SKM-1 (cell line): ENCODE data around the gene KLK13.

ENCODE experiments used
- DNase-seq: peaks from one replicate; lab custom pipeline; 2025; ENCODE audit not compliant: unreplicated experiment; lab: John Stamatoyannopoulos, UW

The KLK13 gene

DNA sequence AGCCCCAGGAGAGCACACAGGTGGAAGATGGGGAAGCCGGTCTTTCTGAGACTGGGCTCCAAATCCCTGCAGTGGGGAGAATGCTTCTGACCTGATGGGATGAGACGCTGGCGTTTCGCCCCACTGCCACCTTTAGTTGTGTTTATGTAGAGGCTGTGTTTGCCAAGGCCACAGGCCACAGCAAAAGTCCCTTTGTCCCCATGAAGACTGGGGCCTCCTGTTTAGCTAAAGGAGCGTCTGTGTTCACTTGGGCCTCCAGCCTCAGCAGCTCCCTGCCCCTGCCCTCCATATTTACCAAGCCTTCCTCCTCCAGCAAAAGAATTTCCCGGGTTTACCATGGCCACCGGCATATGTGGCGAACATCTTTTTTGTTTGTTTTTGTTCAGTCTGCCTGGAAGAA, 28.2 kb upstream of the KLK13 start:
- DNase-seq: no peak

DNA sequence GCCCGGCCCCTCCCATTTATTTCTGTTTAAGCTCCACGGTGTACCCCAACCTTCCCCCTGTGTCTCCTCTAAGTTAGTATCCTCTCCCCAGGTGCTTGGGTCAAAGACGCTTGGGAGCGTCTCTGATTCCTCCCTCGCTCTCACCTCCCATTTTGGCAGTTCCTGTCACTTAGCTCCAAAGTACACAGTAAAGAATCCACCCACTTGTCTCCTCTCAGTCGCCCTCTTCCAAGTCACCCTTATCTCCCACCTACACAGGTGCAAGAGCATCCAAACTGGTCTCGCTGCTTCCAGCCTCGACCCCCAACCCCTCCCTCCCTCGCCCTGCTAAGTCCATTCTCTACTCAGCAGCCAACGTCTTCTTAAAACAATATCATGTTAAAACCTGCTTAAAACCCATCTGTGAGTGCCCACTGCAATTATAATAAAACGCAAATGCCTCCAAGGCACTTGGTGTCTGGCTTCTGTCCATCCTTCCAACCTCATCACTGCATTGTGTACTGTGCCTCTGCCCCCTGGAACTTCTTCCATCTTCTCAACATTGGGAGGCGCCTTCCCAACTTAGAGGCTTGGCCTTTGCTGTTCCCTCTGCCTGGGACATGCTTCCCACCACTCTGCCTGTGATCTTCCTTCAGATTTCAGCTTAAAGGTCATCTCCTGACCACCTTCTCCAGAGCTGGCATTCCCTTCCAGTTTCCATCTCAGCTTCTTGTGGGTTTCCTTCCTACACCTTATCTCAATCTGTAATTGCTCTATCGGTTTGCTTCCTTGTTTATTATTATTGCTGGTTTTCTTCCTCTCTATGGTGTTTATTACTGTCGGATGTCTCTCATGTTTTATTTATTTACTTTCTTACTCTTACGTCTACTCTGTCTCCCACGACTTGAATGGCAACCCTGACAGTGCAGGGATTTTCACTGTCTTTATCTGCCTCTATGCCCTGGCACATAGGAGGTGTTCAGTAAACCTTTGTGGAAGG, 27.3 kb upstream of the KLK13 start:
- DNase-seq: no peak

DNA sequence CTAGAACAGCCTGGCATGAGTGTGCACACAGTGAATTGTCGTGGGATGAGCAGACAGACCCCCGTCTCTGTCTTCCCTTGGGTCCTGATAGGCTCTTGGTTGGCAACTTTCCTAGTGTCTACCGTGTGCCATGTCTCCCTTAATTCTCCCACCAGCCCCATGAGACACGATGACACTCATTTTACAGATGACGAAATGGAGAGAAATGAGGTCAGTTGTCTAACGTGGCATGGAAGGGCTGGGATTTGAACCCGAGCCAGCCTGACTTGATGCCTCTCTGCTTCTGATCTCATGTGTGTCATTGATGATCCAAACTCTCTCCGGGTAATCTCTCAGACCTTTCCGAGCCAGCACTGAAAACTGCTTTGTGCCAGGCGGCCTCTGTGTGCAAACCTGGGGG, 26.2 kb upstream of the KLK13 start:
- DNase-seq: no peak

DNA sequence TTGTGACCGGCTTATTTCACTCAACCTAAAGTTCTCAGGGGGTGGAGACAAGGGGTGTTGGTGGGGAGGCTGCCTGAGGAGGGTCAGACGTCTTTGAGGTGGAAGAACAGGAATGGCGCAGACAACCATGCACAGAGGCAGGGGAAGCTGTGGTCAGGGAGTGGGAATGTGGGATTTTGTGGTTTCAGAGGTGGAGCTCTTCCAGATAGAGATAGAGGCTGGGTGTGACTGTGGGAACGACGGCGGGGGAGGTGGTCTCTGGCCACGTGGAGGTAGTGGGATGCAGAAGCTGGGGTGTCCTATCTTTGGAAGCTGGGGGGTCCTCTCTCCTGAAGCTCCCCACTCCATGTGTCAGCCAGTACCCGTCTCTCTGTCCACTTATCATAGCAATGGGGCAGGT, 25.6 kb upstream of the KLK13 start:
- DNase-seq: no peak

DNA sequence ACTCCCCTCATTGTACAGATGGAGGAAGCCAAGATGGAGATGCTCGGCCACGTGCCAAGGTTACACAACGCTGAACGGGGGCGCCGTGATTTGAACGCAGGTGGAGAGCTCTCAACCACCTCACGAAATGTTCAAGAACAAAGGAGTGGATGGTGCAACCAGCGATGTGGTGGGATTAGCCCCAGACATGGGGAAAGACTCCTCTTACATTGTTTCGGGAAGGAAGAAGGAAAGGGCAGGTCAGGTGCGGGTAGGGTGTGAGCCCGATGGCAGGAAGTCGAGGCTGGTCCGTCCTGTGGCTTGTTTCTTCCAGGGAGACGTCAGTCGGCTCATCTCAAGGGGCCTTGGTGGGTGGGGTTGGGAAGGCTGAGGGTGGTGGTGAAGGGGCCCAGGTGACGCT, 24.9 kb upstream of the KLK13 start:
- no peak for DNase-seq

DNA sequence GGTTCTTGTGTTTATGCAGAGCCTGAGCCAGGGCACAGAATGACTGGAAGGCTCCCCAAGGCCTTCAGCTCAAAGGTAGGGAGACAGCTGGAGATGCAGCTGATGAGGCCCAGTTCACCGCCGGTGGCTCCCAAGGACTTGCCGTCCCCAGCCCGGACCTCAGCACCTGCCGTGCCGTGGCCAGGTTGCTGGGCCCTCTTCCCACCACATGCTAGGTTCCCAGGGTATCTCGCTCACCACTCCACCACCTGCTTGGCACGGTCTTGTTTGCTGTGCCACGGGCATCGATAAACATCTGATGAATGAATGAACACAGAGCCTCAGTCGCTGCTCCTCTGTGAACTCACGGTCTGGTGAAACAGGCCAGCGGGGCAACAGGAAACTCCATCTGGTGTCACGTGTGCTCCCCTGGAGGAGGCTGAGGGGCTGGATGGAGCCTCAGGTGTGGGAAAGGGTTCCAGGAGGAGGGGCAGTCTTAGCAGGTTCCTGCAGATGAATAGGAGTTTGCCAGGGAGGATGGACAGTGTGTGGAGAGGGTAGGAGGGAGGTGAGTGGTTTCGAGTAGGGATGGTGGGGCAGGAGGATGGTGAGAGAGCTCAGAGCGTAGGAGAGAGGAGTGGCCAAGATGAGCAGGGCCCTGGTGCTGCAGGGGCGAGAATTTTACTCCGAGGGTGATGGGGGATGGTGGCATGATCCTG, 21.4 kb upstream of the KLK13 start:
- DNase-seq: no peak

DNA sequence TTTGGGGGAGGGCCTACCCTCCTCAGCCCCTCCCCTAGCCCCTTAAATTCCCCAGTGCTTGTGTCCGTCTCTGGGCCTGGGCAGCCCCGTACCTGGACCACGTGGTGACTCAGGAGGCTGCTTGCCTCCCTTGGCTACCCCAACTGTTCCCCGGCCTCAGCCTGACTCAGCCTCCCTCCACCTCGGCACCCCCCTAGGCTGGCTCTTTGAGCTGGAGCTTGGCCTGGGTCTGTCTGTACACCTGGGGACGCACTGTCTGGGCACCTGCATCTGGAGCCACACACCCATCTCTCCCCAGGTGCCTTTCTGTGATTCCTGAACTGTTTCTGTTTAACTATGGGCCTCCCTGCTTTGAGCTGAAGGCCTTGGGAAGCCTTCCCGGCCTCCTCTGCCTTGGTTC, 19.6 kb upstream of the KLK13 start:
- DNase-seq: no peak

DNA sequence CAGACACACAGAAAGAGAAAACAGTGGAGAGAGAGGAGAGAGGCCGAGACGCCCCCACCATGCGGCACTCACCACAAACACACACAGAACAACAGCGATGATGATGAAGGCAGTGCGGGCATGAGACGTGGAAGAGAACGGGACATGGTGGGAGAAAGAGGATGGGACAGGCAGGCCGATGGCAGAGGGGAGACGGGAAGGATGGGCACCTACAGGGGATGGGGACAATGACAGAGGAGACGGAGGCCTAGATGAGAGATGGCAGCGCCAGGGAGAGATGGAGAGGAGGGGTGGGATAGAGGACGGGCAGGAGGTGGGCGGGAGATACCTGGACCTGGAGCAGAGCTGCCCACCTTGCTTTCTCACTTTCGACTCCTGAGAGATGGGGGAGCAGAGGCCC, 18.9 kb upstream of the KLK13 start:
- DNase-seq: no peak

DNA sequence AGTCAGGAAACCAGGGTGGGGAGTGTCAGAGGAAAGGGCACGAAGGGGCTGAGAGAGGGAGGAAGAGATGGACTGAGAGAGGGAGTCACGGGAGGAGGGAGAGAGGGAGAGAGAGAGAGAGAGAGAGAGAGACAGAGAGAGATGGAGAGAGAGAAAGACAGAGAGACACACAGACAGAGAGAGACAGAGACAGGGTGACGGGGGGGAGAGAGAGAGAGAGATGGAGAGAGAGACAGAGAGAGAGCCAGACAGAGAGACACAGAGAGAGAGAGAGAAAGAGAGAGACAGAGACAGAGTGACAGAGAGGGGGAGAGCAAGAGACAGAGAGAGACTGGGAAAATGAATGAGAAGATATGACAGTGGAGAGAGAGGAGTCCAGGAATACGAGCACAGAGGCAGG, 18.3 kb upstream of the KLK13 start:
- DNase-seq: no peak

DNA sequence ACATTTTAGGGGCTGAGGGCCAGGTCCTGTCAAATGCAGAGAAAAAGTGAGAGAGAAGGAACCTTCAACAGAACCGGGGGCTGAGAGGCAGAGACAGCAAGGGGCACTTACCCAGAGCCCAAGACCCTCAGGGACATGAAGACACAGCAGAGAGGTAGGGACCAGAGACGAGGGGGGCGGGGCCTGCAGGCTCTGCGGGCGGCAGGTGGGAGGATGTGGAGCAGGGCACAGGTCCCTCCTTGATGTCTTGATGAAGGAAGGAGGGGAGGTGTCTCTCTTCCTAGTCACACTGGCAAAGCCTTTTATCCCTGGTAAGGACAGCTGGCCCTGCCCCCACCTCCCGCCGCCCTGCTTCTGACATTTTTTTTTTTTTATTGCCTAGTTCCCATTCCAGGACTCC, 17.7 kb upstream of the KLK13 start, which contains the start of gene KLK14:
TSS of gene KLK14 (minus strand) at position 277 of the 400 bp plus-strand sequence. CDS start at position 4, 273 bp downstream.
- no peak for DNase-seq

DNA sequence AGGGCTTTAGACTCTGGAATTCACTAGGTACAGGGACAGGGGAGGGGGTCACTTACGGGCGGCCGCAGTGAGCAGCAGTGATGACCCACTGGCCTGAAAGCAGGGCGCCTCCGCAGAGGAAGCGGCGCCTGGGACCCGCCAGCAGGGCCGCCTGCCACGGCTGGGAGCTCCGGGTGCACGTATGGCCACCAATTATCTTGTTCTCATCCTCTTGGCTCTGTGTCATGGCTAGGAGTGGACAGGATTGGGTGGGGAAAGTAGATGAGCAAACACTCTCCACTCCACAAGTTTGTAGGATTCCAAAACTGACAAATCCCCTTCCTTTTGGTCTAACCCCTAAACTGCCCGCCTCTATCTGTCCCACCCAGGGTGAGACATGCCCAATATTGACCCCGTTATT, 16.6 kb upstream of the KLK13 start:
- no peak for DNase-seq

DNA sequence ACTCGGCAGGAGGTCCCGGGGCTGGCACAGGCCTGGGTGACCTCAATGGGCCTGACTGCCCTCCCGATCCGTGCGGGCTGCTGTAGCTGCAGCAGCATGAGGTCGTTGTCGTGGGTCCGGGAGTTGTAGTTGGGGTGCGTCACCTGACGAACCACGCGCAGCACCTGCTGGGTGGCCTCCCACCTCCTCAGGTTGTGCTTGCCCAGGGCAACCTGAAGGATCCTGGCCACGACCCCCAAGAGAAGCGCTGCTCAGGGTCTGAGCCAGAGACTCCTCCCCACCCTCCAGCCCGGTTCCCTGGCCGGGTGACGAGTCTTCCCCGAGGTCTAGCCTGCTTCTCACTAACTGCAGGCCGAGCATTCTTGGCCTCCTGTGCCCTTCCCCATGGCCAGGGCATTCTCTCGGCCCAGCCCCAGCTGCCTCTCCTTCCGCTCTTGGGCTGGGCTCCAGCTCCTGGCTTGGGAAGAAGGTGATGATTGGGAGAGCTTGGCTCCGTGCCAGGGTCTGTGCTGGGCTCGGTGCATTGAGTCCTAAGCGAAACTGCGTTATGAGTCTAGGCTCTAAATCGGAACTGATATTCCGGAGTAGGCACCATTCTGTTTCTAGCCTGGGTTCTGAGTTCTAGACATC, 14.7 kb upstream of the KLK13 start:
- no peak for DNase-seq

DNA sequence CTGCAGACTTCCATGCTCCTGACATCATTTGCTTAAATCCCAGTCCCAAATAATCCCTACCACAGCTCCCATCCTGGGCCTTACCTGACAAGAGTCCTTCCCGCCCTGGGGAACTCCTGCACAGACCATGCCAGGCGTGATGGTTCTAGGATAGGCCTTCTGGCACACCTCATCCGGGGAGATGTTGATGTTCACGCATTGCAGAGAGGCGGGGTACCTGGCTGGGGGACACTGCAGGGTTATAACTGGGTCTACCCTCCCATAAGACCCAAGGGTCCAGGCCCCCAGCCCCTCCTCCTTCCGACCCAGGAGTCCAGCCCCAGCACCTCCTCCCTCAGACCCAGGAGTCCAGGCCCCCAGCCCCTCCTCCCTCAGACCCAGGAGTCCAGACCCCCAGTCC, 13.8 kb upstream of the KLK13 start:
- no peak for DNase-seq

DNA sequence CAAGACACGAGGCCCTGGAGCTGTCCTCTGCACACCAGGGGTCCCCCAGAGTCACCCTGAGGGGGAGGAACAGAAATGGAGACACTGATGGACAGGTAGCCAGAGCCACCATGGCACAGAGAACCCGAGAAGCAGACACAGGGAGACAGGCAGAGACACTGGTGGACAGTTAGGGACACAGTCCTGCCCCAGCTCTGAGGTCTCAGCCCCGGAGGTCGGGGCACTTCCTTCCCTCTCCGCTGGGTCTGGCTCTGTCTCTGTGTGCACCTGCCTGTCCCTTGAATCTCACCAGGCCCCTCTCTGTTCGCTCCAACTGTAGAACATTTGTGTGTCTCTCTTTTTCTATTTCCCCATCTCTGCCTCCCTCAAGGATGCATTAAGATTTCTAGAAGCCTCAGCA, 13.2 kb upstream of the KLK13 start:
- DNase-seq: no peak

DNA sequence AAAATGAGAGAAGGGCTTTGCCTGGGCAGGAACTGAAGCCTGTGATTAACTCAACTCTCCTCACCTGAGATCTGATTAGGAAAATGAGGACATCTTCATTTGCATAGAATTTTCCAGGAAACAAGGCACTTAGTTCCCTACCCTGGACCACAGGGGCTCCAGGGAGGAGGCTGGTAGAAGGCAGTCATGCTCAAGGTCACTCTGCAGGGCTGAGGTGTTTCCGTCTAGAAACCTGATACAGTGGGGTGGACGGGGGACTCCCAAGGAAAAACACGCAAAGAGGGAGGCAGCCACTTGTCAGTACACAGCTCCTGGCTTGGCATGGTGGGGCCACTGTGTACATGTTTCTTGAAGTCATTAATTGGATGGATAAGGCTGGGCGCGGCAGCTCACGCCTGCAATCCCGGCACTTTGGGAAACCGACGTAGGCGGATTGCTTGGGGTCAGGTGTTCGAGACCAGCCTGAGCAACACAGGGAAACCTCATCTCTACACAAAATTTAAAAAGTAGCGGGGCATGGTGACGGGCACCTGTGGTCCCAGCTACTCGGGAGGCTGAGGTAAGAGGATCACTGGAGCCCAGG, 11.8 kb upstream of the KLK13 start:
- DNase-seq: no peak

DNA sequence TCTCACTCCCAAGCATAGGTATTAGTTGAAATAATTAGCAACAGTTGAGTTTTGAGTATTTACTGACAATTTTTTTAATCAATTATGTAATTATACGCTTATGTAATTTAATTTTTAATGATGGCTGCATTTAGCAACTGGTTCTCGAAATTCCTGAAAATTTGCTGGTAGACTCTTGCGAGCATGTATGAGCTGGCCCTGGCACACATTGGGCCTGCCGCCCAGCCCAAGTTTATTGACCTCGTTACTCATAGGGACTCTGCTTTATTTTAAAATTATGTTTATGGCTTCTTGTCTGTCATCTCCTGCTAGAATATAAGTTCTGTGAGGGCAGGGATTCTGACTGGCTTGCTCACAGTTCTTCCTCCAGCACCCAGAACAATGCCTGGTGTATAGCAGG, 11.1 kb upstream of the KLK13 start:
- no peak for DNase-seq

DNA sequence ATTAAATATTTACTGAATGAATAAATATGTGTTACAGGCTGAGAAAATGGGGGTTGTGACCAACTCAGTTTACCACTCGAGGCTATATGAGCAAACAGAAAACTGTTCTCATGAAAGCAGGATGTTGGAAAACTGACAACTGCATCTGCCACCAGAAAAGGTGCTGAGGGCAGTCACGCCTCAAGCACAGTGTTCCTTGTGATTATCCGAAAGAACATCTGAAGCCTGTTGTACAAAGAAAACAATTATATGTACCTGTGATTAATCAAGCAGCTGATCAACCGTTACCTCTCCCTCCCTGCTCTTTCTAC, 6.2 kb upstream of the KLK13 start:
- no peak for DNase-seq

DNA sequence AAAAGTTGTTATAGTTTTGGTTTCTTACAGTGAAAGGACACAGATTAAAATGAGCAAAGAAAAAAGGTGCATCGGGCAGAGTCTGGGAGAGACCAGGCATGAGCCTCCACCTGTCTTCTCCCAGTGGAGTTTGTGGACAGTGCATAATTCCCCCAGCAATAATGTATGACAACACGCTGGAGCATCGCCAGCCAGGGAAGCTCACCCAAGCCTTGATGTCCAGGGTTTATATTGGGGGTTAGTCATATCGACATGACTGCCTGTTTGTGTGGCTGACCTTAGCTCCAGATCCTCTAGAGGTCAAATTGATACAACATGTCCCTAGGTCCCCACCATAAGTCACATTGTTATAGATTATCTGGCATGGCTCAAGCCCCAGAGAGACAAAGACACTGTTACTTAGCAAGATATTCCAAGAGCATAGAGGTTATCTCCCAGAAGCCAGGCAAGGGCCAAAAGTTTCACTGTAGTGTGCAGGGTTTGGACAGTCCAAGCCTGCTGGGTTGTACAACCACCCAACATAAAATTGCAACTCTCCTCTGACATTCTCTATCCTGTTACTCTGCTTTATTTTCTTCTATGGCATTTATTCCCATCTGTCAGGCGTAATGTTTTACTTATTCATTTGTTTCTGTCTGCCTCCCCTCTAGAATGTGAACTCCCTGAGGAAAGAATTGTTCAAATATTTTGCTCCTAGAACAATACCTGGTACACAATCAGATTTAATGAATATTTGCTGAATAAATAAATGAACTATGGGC, 5.6 kb upstream of the KLK13 start:
- DNase-seq: no peak

DNA sequence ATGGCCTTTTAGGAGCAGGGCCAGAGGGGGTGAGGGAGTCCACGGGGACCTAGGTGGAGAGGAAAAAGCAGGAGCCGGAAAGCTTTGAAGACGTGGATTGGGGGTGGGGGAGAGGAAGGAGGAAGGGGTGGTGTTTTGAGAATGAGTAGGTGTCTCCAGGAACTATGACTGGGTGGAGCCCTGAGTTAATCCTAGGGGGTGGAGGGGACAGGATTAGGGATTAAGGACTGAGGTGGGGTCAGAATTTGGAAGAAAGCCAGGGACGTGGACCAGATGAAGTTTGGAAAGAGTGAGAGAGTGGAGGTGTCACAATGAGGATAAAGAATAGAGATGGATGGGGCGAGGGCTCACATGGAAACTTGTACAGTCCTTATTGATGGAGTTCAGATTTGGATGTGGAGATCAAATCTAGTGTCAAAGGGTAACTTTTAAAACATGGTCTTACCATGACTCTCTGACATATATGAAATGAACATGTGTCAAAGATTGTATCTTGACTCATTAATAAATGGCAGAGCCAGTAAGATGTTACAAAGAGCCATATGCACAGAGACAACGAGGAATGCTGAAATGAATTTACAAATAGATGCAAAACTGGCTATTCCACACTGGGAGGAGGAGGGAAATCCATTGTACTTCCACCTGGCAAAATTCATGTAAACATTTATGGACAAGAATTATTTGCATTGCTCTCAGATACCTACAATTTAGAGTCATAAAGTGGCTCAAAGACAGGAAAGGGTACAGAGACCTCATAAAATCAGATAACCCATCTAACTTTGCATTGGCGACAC, 1.7 kb upstream of the KLK13 start:
- DNase-seq: no peak
